Measurements from ENCODE around the gene URAD. TPM values are rescaled to one million over a fixed set of nuclear protein-coding genes. Genes with fewer than 3 reads are reported as not detected.

The URAD gene
- total RNA-seq, 1 donor from 2014 or later: not detected

GRCh38 chr13:27981006-27981708 is 7.3 kb downstream of the URAD start:
- TF ChIP-seq CTCF (IDR thresholded peaks at IDR 0.05): no peak
- H3K9me3 Mint-ChIP-seq (ENCODE audit: unreplicated experiment): no peaks in the 10 kb centered on the region
- no peaks in the 10 kb centered on the region for H3K36me3 Mint-ChIP-seq (ENCODE audit: unreplicated experiment)
- H3K4me3 Mint-ChIP-seq (ENCODE audit: unreplicated experiment): no peak overlapping the region
- peaks cover 78% of the 10 kb centered on the region for H3K27me3 Mint-ChIP-seq (ENCODE audit: unreplicated experiment)
- no peak for DNase-seq (ENCODE audit: extremely low spot score, unreplicated experiment)
- H3K4me1 Mint-ChIP-seq (ENCODE audit: unreplicated experiment): peaks cover 13% of the 10 kb centered on the region
- H3K27ac Mint-ChIP-seq (ENCODE audit: unreplicated experiment): no peak overlapping the region

GRCh38 chr13:27980280-27980998 is 8.1 kb downstream of the URAD start:
- peaks cover 80% of the 10 kb centered on the region for H3K27me3 Mint-ChIP-seq (ENCODE audit: unreplicated experiment)
- no peak overlapping the region for H3K27ac Mint-ChIP-seq (ENCODE audit: unreplicated experiment)
- H3K4me1 Mint-ChIP-seq (ENCODE audit: unreplicated experiment): peaks cover 15% of the 10 kb centered on the region
- H3K9me3 Mint-ChIP-seq (ENCODE audit: unreplicated experiment): no peaks in the 10 kb centered on the region
- no peaks in the 10 kb centered on the region for H3K36me3 Mint-ChIP-seq (ENCODE audit: unreplicated experiment)
- no peak for TF ChIP-seq CTCF (IDR thresholded peaks at IDR 0.05)
- DNase-seq (ENCODE audit: extremely low spot score, unreplicated experiment): no peak
- no peak overlapping the region for H3K4me3 Mint-ChIP-seq (ENCODE audit: unreplicated experiment)

GRCh38 chr13:27979765-27980279 is 8.7 kb downstream of the URAD start:
- no peak overlapping the region for H3K4me3 Mint-ChIP-seq (ENCODE audit: unreplicated experiment)
- no peak overlapping the region for H3K27ac Mint-ChIP-seq (ENCODE audit: unreplicated experiment)
- no peak for TF ChIP-seq CTCF (IDR thresholded peaks at IDR 0.05)
- H3K36me3 Mint-ChIP-seq (ENCODE audit: unreplicated experiment): no peaks in the 10 kb centered on the region
- H3K4me1 Mint-ChIP-seq (ENCODE audit: unreplicated experiment): peaks cover 16% of the 10 kb centered on the region
- DNase-seq (ENCODE audit: extremely low spot score, unreplicated experiment): no peak
- peaks cover 86% of the 10 kb centered on the region for H3K27me3 Mint-ChIP-seq (ENCODE audit: unreplicated experiment)
- H3K9me3 Mint-ChIP-seq (ENCODE audit: unreplicated experiment): no peaks in the 10 kb centered on the region

- Mint-ChIP-seq H3K4me1 (ENCODE audit: unreplicated experiment) (peaks cover 16% of the 10 kb centered on the region), H3K9me3 (ENCODE audit: unreplicated experiment) (no peaks in the 10 kb centered on the region), H3K27me3 (ENCODE audit: unreplicated experiment) (peaks cover 89% of the 10 kb centered on the region), H3K36me3 (ENCODE audit: unreplicated experiment) (no peaks in the 10 kb centered on the region), H3K27ac (ENCODE audit: unreplicated experiment) (no peak overlapping the region), H3K4me3 (ENCODE audit: unreplicated experiment) (no peak overlapping the region)
- DNase-seq (ENCODE audit: extremely low spot score, unreplicated experiment): no peak
- no peak for TF ChIP-seq CTCF (IDR thresholded peaks at IDR 0.05)
Measured at GRCh38 chr13:27979001-27979643, 9.4 kb downstream of the URAD start.

Data from osteocyte (in vitro differentiated cells).